H1 (cell line): ENCODE measurements around the gene DSTN.

Experiments
- EP300 ChIP-seq, 2 experiments: IDR thresholded peaks; 1 replicate in 1 of 2; 2 replicates in 1 of 2; pipeline ENCODE4 v1.6.1; 2011 to 2012; ENCODE audit warnings: low read depth in 2 of 2, low read length in 2 of 2, mild to moderate bottlenecking in 2 of 2, borderline replicate concordance in 1 of 2, inconsistent platforms in 1 of 2, moderate library complexity in 1 of 2
- POLR2AphosphoS5 ChIP-seq: IDR thresholded peaks from 2 replicates; pipeline ENCODE4 v1.6.1; 2011; ENCODE audit warnings: low read depth, low read length
- POU5F1 ChIP-seq: IDR thresholded peaks from 2 replicates; pipeline ENCODE4 v1.6.1; 2011; ENCODE audit warnings: low read depth, mild to moderate bottlenecking, low read length, moderate library complexity
- YY1 ChIP-seq: IDR thresholded peaks from 2 replicates; pipeline ENCODE4 v1.6.1; 2011; ENCODE audit warnings: low read depth, mild to moderate bottlenecking, low read length
- TF ChIP-seq, protein P1 (sequence below), 3 experiments: IDR thresholded peaks; 1 replicate in 2 of 3; 2 replicates in 1 of 3; pipeline versions ENCODE4 v1.5.1 to v1.6.1; 2011; ENCODE audit warnings: low read length in 3 of 3, mild to moderate bottlenecking in 3 of 3, inconsistent platforms in 2 of 3, low read depth in 1 of 3, moderate library complexity in 1 of 3; ENCODE audit not compliant: insufficient read depth in 1 of 3; ENCODE audit errors: control extremely low read depth in 1 of 3

GRCh38 chr20:17652411-17652810, 82.5 kb downstream of the DSTN start:
- TF ChIP-seq EP300 (IDR thresholded peaks at IDR 0.05; ENCODE audit: borderline replicate concordance in 1 of 2, low read depth in 2 of 2, low read length in 2 of 2) (no peak), YY1 (no peak), POLR2AphosphoS5 (no peak), POU5F1 (no peak)
- TF ChIP-seq, protein P1, sequence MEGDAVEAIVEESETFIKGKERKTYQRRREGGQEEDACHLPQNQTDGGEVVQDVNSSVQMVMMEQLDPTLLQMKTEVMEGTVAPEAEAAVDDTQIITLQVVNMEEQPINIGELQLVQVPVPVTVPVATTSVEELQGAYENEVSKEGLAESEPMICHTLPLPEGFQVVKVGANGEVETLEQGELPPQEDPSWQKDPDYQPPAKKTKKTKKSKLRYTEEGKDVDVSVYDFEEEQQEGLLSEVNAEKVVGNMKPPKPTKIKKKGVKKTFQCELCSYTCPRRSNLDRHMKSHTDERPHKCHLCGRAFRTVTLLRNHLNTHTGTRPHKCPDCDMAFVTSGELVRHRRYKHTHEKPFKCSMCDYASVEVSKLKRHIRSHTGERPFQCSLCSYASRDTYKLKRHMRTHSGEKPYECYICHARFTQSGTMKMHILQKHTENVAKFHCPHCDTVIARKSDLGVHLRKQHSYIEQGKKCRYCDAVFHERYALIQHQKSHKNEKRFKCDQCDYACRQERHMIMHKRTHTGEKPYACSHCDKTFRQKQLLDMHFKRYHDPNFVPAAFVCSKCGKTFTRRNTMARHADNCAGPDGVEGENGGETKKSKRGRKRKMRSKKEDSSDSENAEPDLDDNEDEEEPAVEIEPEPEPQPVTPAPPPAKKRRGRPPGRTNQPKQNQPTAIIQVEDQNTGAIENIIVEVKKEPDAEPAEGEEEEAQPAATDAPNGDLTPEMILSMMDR (IDR thresholded peaks at IDR 0.05; ENCODE audit: control extremely low read depth in 1 of 3, insufficient read depth in 1 of 3, low read depth in 1 of 3, low read length in 3 of 3): no peak
